ENCODE data around the gene DDX11.
"Not testable (repeated sequence)": the region's sequence is repeated elsewhere in the genome, so short reads cannot be mapped to it uniquely, and the experiment has no call there.

Gene DDX11

GRCh38 chr12:31041033-31041564, 32.6 kb upstream of the DDX11 start:
- in situ Hi-C loops (cut with MboI; ENCODE audit: low sequenced_read_pairs, unreplicated experiment): no loop called here
- no peak for DNase-seq (ENCODE audit: low spot score)
- TF ChIP-seq CTCF (IDR thresholded peaks at IDR 0.05; ENCODE audit: borderline replicate concordance, control extremely low read depth, extremely low read depth, insufficient read depth, missing control alignments): no peak

GRCh38 chr12:31050143-31050542, 23.5 kb upstream of the DDX11 start:
- in situ Hi-C loops (cut with MboI; ENCODE audit: low sequenced_read_pairs, unreplicated experiment); DNase-seq (ENCODE audit: low spot score): not testable (repeated sequence)

- DNase-seq (ENCODE audit: low spot score); in situ Hi-C loops (cut with MboI; ENCODE audit: low sequenced_read_pairs, unreplicated experiment): not testable (repeated sequence)
These were observed 23.1 kb upstream of the DDX11 start for GRCh38 chr12:31050548-31050947.

- DNase-seq (ENCODE audit: low spot score); in situ Hi-C loops (cut with MboI; ENCODE audit: low sequenced_read_pairs, unreplicated experiment): not testable (repeated sequence)
These were observed 22.0 kb upstream of the DDX11 start for GRCh38 chr12:31051692-31052091.

- DNase-seq (ENCODE audit: low spot score): not testable (repeated sequence)
These were observed 21.5 kb upstream of the DDX11 start for GRCh38 chr12:31052121-31052520.

GRCh38 chr12:31052666-31053439, 20.8 kb upstream of the DDX11 start:
- DNase-seq (ENCODE audit: low spot score); in situ Hi-C loops (cut with MboI; ENCODE audit: low sequenced_read_pairs, unreplicated experiment): not testable (repeated sequence)

More at GRCh38 chr12:31052121-31052520, 21.5 kb upstream of the DDX11 start:
- in situ Hi-C loops (cut with MboI; ENCODE audit: low sequenced_read_pairs, unreplicated experiment): not testable (repeated sequence)

GRCh38 chr12:31053944-31054343, 19.7 kb upstream of the DDX11 start:
- DNase-seq (ENCODE audit: low spot score); in situ Hi-C loops (cut with MboI; ENCODE audit: low sequenced_read_pairs, unreplicated experiment): not testable (repeated sequence)

GRCh38 chr12:31057671-31058070, 16.0 kb upstream of the DDX11 start:
- in situ Hi-C loops (cut with MboI; ENCODE audit: low sequenced_read_pairs, unreplicated experiment): no loop called here
- DNase-seq (ENCODE audit: low spot score): no peak
- TF ChIP-seq CTCF (IDR thresholded peaks at IDR 0.05; ENCODE audit: borderline replicate concordance, control extremely low read depth, extremely low read depth, insufficient read depth, missing control alignments): no peak

- DNase-seq (ENCODE audit: low spot score); in situ Hi-C loops (cut with MboI; ENCODE audit: low sequenced_read_pairs, unreplicated experiment): not testable (repeated sequence)
These were observed 7.5 kb upstream of the DDX11 start for GRCh38 chr12:31066196-31066595.

- DNase-seq (ENCODE audit: low spot score); in situ Hi-C loops (cut with MboI; ENCODE audit: low sequenced_read_pairs, unreplicated experiment): not testable (repeated sequence)
These were observed 6.0 kb upstream of the DDX11 start for GRCh38 chr12:31067656-31068055.

GRCh38 chr12:31070971-31071740, 2.5 kb upstream of the DDX11 start:
- DNase-seq (ENCODE audit: low spot score); in situ Hi-C loops (cut with MboI; ENCODE audit: low sequenced_read_pairs, unreplicated experiment): not testable (repeated sequence)

- DNase-seq (ENCODE audit: low spot score); in situ Hi-C loops (cut with MboI; ENCODE audit: low sequenced_read_pairs, unreplicated experiment): not testable (repeated sequence)
These were observed 698 bp upstream of the DDX11 start for GRCh38 chr12:31072962-31073361.

GRCh38 chr12:31074333-31074874, 744 bp downstream of the DDX11 start:
- DNase-seq (ENCODE audit: low spot score); in situ Hi-C loops (cut with MboI; ENCODE audit: low sequenced_read_pairs, unreplicated experiment): not testable (repeated sequence)

GRCh38 chr12:31076150-31076549, 2.5 kb downstream of the DDX11 start:
- in situ Hi-C loops (cut with MboI; ENCODE audit: low sequenced_read_pairs, unreplicated experiment): not testable (repeated sequence)

GRCh38 chr12:31077095-31077494, 3.4 kb downstream of the DDX11 start:
- in situ Hi-C loops (cut with MboI; ENCODE audit: low sequenced_read_pairs, unreplicated experiment); DNase-seq (ENCODE audit: low spot score): not testable (repeated sequence)

More at GRCh38 chr12:31076150-31076549, 2.5 kb downstream of the DDX11 start:
- not testable (repeated sequence) for DNase-seq (ENCODE audit: low spot score)

- DNase-seq (ENCODE audit: low spot score); in situ Hi-C loops (cut with MboI; ENCODE audit: low sequenced_read_pairs, unreplicated experiment): not testable (repeated sequence)
These were observed 4.3 kb downstream of the DDX11 start for GRCh38 chr12:31077998-31078397.

All from GM13976 (cell line).